Endometrial microvascular endothelial cells (primary cell): ENCODE results near the gene NUAK1. TPM values are rescaled to one million over a fixed set of nuclear protein-coding genes. Genes with fewer than 3 reads are reported as not detected.

Experiments
- in situ Hi-C: cut with HindIII; loops from 2 replicates; pipeline ENCODE4 v1.10.0; 2017; ENCODE audit warnings: low sequenced_read_pairs, low pct_unique_long_range_greater_than_20kb; ENCODE audit errors: inconsistent ontology term
- total RNA-seq: library from RNA; depleted of rRNA; stranded (reverse); fragments of >200 nt; gene quantifications from one replicate; pipeline ENCODE4 v1.2.3, GENCODE V29; 2015; ENCODE audit errors: inconsistent ontology term

NUAK1 gene
- total RNA-seq, 1 donor from 2014 or later: 34.8 TPM

- in situ Hi-C loops: no loop called here
Observed at GRCh38 chr12:106074361-106074705, 64.4 kb downstream of the NUAK1 start.

GRCh38 chr12:106073179-106073578, 65.6 kb downstream of the NUAK1 start:
- in situ Hi-C loops: no loop called here

GRCh38 chr12:106072751-106073150, 66.0 kb downstream of the NUAK1 start:
- in situ Hi-C loops: no loop called here

GRCh38 chr12:106071686-106072085, 67.1 kb downstream of the NUAK1 start:
- in situ Hi-C loops: no loop called here

GRCh38 chr12:106070611-106071010, 68.1 kb downstream of the NUAK1 start:
- in situ Hi-C loops: no loop called here

GRCh38 chr12:106070147-106070546, 68.6 kb downstream of the NUAK1 start:
- in situ Hi-C loops: no loop called here

- in situ Hi-C loops: no loop called here
Observed at GRCh38 chr12:106068296-106068695, 70.5 kb downstream of the NUAK1 start.

GRCh38 chr12:106067606-106068205, 71.0 kb downstream of the NUAK1 start:
- in situ Hi-C loops: no loop called here

- in situ Hi-C loops: no loop called here
Observed at GRCh38 chr12:106066726-106067325, 71.9 kb downstream of the NUAK1 start.

GRCh38 chr12:106066051-106066705, 72.6 kb downstream of the NUAK1 start:
- in situ Hi-C loops: no loop called here

- in situ Hi-C loops: no loop called here
Observed at GRCh38 chr12:106065506-106065905, 73.2 kb downstream of the NUAK1 start.

- in situ Hi-C loops: no loop called here
Observed at GRCh38 chr12:106064721-106065021, 74.1 kb downstream of the NUAK1 start.

GRCh38 chr12:106063826-106064720, 74.7 kb downstream of the NUAK1 start:
- in situ Hi-C loops: no loop called here

GRCh38 chr12:106062693-106063092, 76.1 kb downstream of the NUAK1 start:
- in situ Hi-C loops: no loop called here

- in situ Hi-C loops: no loop called here
Observed at GRCh38 chr12:106058256-106059182, 80.2 kb downstream of the NUAK1 start.

- in situ Hi-C loops: no loop called here
Observed at GRCh38 chr12:106054049-106054448, 84.7 kb downstream of the NUAK1 start.

GRCh38 chr12:106051853-106052531, 86.8 kb downstream of the NUAK1 start:
- in situ Hi-C loops: no loop called here

GRCh38 chr12:106049546-106049945, 89.2 kb downstream of the NUAK1 start:
- in situ Hi-C loops: no loop called here
